Measurements from ENCODE around the gene ENC1.

Gene ENC1

GRCh38 chr5:74655716-74656115, 15.2 kb upstream of the ENC1 start:
- Histone ChIP-seq H3K4me1 (ENCODE audit: insufficient read depth, low read length, severe bottlenecking) (no peaks in the 10 kb centered on the region), H3K4me2 (ENCODE audit: low read length) (no peak overlapping the region), H3K27me3 (ENCODE audit: insufficient read depth, low read length) (no peaks in the 10 kb centered on the region), H3K36me3 (ENCODE audit: insufficient read depth, low read length) (no peaks in the 10 kb centered on the region), H3K4me3 (ENCODE audit: low read depth, low read length, poor library complexity, severe bottlenecking) (no peak overlapping the region), H3K9me2 (ENCODE audit: low read depth, low read length) (no peaks in the 10 kb centered on the region), H3K27ac (ENCODE audit: low read depth, low read length, poor library complexity, severe bottlenecking) (no peak overlapping the region), H3K9me3 (ENCODE audit: low read length) (no peaks in the 10 kb centered on the region), H3K79me2 (ENCODE audit: insufficient read depth, low read length) (no peaks in the 10 kb centered on the region), H4K20me1 (ENCODE audit: insufficient read depth, low read length) (no peaks in the 10 kb centered on the region), H2AFZ (ENCODE audit: low read length) (no peak overlapping the region), H3K9ac (ENCODE audit: low read length) (no peak overlapping the region), H3F3A (ENCODE audit: insufficient read depth, low read length) (no peaks in the 10 kb centered on the region)
- TF ChIP-seq CTCF (IDR thresholded peaks at IDR 0.05; ENCODE audit: low read length) = no peak

GRCh38 chr5:74655206-74655605, 14.7 kb upstream of the ENC1 start:
- TF ChIP-seq CTCF (IDR thresholded peaks at IDR 0.05; ENCODE audit: low read length) (no peak), EZH2 (IDR thresholded peaks at IDR 0.05; ENCODE audit: borderline replicate concordance, low read length) (no peak)

GRCh38 chr5:74653991-74654390, 13.5 kb upstream of the ENC1 start:
- H3K9me2 ChIP-seq (ENCODE audit: low read depth, low read length) = no peaks in the 10 kb centered on the region
- TF ChIP-seq EZH2 (IDR thresholded peaks at IDR 0.05; ENCODE audit: borderline replicate concordance, low read length) (no peak), CTCF (IDR thresholded peaks at IDR 0.05; ENCODE audit: low read length) (no peak)
- H3K79me2 ChIP-seq (ENCODE audit: insufficient read depth, low read length) = no peaks in the 10 kb centered on the region
- H3K4me3 ChIP-seq (ENCODE audit: low read depth, low read length, poor library complexity, severe bottlenecking) = no peak overlapping the region
- no peaks in the 10 kb centered on the region for H3K4me1 ChIP-seq (ENCODE audit: insufficient read depth, low read length, severe bottlenecking)
- no peaks in the 10 kb centered on the region for H4K20me1 ChIP-seq (ENCODE audit: insufficient read depth, low read length)
- no peaks in the 10 kb centered on the region for H3F3A ChIP-seq (ENCODE audit: insufficient read depth, low read length)
- H2AFZ ChIP-seq (ENCODE audit: low read length) = no peak overlapping the region
- H3K36me3 ChIP-seq (ENCODE audit: insufficient read depth, low read length) = no peaks in the 10 kb centered on the region
- no peak overlapping the region for H3K27ac ChIP-seq (ENCODE audit: low read depth, low read length, poor library complexity, severe bottlenecking)
- H3K4me2 ChIP-seq (ENCODE audit: low read length) = no peak overlapping the region
- no peaks in the 10 kb centered on the region for H3K27me3 ChIP-seq (ENCODE audit: insufficient read depth, low read length)
- no peaks in the 10 kb centered on the region for H3K9me3 ChIP-seq (ENCODE audit: low read length)
- H3K9ac ChIP-seq (ENCODE audit: low read length) = no peak overlapping the region

More at GRCh38 chr5:74655206-74655605, 14.7 kb upstream of the ENC1 start:
- H3K4me1 ChIP-seq (ENCODE audit: insufficient read depth, low read length, severe bottlenecking) = no peaks in the 10 kb centered on the region
- H3K36me3 ChIP-seq (ENCODE audit: insufficient read depth, low read length) = no peaks in the 10 kb centered on the region
- H3K27ac ChIP-seq (ENCODE audit: low read depth, low read length, poor library complexity, severe bottlenecking) = no peak overlapping the region
- no peak overlapping the region for H3K9ac ChIP-seq (ENCODE audit: low read length)
- no peaks in the 10 kb centered on the region for H3K79me2 ChIP-seq (ENCODE audit: insufficient read depth, low read length)
- H4K20me1 ChIP-seq (ENCODE audit: insufficient read depth, low read length) = no peaks in the 10 kb centered on the region
- no peak overlapping the region for H2AFZ ChIP-seq (ENCODE audit: low read length)
- no peak overlapping the region for H3K4me2 ChIP-seq (ENCODE audit: low read length)
- no peaks in the 10 kb centered on the region for H3K9me3 ChIP-seq (ENCODE audit: low read length)
- no peaks in the 10 kb centered on the region for H3K9me2 ChIP-seq (ENCODE audit: low read depth, low read length)
- H3K4me3 ChIP-seq (ENCODE audit: low read depth, low read length, poor library complexity, severe bottlenecking) = no peak overlapping the region
- H3K27me3 ChIP-seq (ENCODE audit: insufficient read depth, low read length) = no peaks in the 10 kb centered on the region
- no peaks in the 10 kb centered on the region for H3F3A ChIP-seq (ENCODE audit: insufficient read depth, low read length)
